DOHH2 (cell line): Measurements from ENCODE around the gene NCLN.

Experiments
- H3F3A ChIP-seq: fragments of 200-600 bp; sonication (generic), shearing (Covaris generic); 2 replicates; pipeline ENCODE4 v1.6.0; 2016; ENCODE audit warnings: antibody characterized with exemption, mild to moderate bottlenecking; ENCODE audit not compliant: control insufficient read depth, insufficient read depth
- H3K27ac ChIP-seq: fragments of 200-600 bp; sonication (generic); 2 replicates; pipeline ENCODE4 v1.5.1; 2014; ENCODE audit warnings: low read depth, mild to moderate bottlenecking, low read length, moderate library complexity
- H3K27me3 ChIP-seq: fragments of 200-600 bp; sonication (generic); 2 replicates; pipeline ENCODE4 v1.6.1; 2014; ENCODE audit warnings: mild to moderate bottlenecking, low read length, mixed read lengths; ENCODE audit not compliant: control insufficient read depth
- H3K36me3 ChIP-seq: fragments of 200-600 bp; sonication (generic); 2 replicates; pipeline ENCODE4 v1.6.1; 2014; ENCODE audit warnings: mild to moderate bottlenecking, low read length, moderate library complexity, mixed read lengths; ENCODE audit not compliant: control insufficient read depth
- H3K4me1 ChIP-seq: fragments of 200-600 bp; sonication (generic); 2 replicates; pipeline ENCODE4 v1.6.1; 2014; ENCODE audit warnings: mild to moderate bottlenecking, low read length, mixed read lengths; ENCODE audit not compliant: control insufficient read depth
- H3K4me2 ChIP-seq: fragments of 200-600 bp; sonication (generic); 2 replicates; pipeline ENCODE4 v1.6.0; 2014; ENCODE audit warnings: mild to moderate bottlenecking, low read length, moderate library complexity
- H3K4me3 ChIP-seq: fragments of 200-600 bp; sonication (generic); 2 replicates; pipeline ENCODE4 v1.5.1; 2014; ENCODE audit warnings: mild to moderate bottlenecking, low read length, mixed read lengths
- H3K79me2 ChIP-seq: fragments of 200-600 bp; sonication (generic); 2 replicates; pipeline ENCODE4 v1.6.1; 2014; ENCODE audit warnings: mild to moderate bottlenecking, low read length, mixed read lengths; ENCODE audit not compliant: control insufficient read depth
- H3K9me2 ChIP-seq: fragments of 200-600 bp; sonication (generic); replicated peaks from 2 replicates; pipeline ENCODE4 v1.6.1; 2014; ENCODE audit warnings: mild to moderate bottlenecking, low read length, mixed read lengths; ENCODE audit not compliant: control insufficient read depth
- H3K9me3 ChIP-seq: fragments of 200-600 bp; sonication (generic); 2 replicates; pipeline ENCODE4 v1.6.1; 2014; ENCODE audit warnings: antibody characterized with exemption, low read length, mixed read lengths; ENCODE audit not compliant: control insufficient read depth, insufficient read depth
- H4K20me1 ChIP-seq: fragments of 200-600 bp; sonication (generic); 2 replicates; pipeline ENCODE4 v1.6.0; 2014; ENCODE audit warnings: low read depth, mild to moderate bottlenecking, antibody characterized with exemption, low read length, moderate library complexity; ENCODE audit not compliant: control insufficient read depth, insufficient read depth
- EZH2phosphoT487 ChIP-seq: fragments of 200-600 bp; sonication (generic); IDR thresholded peaks from 2 replicates; pipeline ENCODE4 v1.6.1; 2017; ENCODE audit warnings: borderline replicate concordance, mild to moderate bottlenecking, antibody characterized with exemption, low read length, moderate library complexity, mixed read lengths
- TF ChIP-seq, protein P1 (sequence below): fragments of 200-600 bp; sonication (generic); IDR thresholded peaks from one replicate; pipeline ENCODE4 v1.5.1; 2014; ENCODE audit warnings: antibody characterized with exemption, mild to moderate bottlenecking, low read depth, low read length; ENCODE audit not compliant: poor library complexity, severe bottlenecking

Gene NCLN

GRCh38 chr19:3196933-3197205 is 11.1 kb downstream of the NCLN start:
- Histone ChIP-seq H3K9me3 (no peaks in the 10 kb centered on the region), H3F3A (no peaks in the 10 kb centered on the region), H3K4me3 (no peak overlapping the region), H3K36me3 (peaks cover 37% of the 10 kb centered on the region), H3K4me2 (no peak overlapping the region), H4K20me1 (no peaks in the 10 kb centered on the region), H3K27me3 (no peaks in the 10 kb centered on the region), H3K4me1 (no peaks in the 10 kb centered on the region), H3K9me2 (no peaks in the 10 kb centered on the region), H3K79me2 (peaks cover 23% of the 10 kb centered on the region), H3K27ac (no peak overlapping the region)
- TF ChIP-seq, protein P1, sequence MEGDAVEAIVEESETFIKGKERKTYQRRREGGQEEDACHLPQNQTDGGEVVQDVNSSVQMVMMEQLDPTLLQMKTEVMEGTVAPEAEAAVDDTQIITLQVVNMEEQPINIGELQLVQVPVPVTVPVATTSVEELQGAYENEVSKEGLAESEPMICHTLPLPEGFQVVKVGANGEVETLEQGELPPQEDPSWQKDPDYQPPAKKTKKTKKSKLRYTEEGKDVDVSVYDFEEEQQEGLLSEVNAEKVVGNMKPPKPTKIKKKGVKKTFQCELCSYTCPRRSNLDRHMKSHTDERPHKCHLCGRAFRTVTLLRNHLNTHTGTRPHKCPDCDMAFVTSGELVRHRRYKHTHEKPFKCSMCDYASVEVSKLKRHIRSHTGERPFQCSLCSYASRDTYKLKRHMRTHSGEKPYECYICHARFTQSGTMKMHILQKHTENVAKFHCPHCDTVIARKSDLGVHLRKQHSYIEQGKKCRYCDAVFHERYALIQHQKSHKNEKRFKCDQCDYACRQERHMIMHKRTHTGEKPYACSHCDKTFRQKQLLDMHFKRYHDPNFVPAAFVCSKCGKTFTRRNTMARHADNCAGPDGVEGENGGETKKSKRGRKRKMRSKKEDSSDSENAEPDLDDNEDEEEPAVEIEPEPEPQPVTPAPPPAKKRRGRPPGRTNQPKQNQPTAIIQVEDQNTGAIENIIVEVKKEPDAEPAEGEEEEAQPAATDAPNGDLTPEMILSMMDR: no peak
- TF ChIP-seq EZH2phosphoT487: no peak

DNA sequence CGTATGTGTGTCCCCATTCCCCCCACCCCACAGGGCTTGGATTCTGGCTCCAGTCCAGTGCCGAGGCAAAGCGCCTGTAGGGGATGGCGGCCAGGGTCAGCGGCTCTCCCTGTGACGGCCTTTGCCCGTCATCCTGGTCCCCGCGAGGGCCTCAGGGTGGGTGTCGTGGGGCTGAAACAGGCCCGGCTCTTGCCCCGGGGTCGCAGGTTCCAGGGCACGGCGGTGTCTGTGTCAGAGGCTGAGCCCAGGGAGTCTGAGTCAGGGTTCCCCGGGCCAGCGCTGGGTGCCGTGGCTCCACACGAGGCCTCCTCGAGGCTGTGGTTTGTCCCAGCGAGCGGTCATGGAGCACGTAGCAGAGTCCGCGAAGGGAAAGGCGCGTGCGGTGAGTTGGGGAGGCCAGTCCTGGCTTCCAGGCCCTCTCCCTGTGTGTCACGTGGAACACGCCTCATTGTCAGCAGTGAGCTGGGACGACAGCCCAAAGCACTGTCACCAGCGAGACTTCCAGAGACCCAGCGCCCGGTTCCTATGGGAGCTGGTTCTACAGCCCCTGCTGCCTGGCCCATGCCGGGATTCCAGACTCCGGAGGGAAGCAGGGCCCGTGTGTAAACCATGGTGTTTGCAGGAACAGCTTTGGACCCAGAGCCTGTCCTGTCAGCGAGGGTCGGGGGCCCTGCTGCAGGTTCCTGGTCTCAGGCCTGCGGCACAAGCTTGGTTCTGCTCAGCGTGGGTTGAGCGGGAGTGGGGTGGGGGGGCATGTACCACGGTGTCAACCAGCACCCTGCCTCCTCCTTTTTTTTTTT is 13.4 kb downstream of the NCLN start:
- H3K27ac ChIP-seq: no peak overlapping the region
- H3F3A ChIP-seq: no peaks in the 10 kb centered on the region
- no peaks in the 10 kb centered on the region for H3K9me3 ChIP-seq
- peaks cover 35% of the 10 kb centered on the region for H3K36me3 ChIP-seq
- H3K4me1 ChIP-seq: no peaks in the 10 kb centered on the region
- TF ChIP-seq, protein P1: no peak
- no peak for TF ChIP-seq EZH2phosphoT487
- H3K9me2 ChIP-seq: no peaks in the 10 kb centered on the region
- H3K4me3 ChIP-seq: no peak overlapping the region
- H3K79me2 ChIP-seq: peaks cover 5% of the 10 kb centered on the region; the same call in 1 of the 2 replicates
- H3K4me2 ChIP-seq: no peak overlapping the region
- no peaks in the 10 kb centered on the region for H4K20me1 ChIP-seq
- H3K27me3 ChIP-seq: no peaks in the 10 kb centered on the region

DNA sequence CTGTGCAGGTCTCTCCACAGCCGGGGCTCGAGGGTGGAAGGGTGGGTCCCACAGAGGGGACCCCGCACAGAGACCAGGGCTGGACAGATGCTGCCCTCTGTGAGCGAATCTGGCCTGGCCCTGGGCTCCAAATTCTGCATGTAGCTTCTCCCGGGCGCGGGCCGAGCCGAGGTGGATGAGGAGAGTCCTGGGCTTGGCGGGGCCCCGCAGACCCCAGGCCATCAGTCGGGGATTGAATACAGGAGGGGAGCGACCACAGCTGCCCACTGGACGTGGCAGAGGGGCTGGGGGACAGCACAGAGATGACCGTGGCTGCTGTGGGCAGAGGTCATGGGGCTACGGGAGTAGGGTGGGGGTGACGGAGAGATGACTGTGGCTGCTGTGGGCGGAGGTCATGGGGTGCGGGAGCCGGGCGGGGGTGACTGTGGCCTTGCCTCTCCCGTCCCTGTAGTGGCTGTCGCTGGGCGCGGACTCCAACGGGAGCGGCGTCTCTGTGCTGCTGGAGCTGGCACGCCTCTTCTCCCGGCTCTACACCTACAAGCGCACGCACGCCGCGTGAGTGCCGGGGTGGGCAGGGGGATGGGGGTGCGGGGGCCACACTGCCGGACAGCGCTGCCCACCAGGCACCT is 15.5 kb downstream of the NCLN start:
- no peaks in the 10 kb centered on the region for H4K20me1 ChIP-seq
- H3K4me3 ChIP-seq: no peak overlapping the region
- no peaks in the 10 kb centered on the region for H3K79me2 ChIP-seq
- H3K36me3 ChIP-seq: peaks cover 40% of the 10 kb centered on the region
- H3K4me1 ChIP-seq: no peaks in the 10 kb centered on the region
- H3K27ac ChIP-seq: no peak overlapping the region
- no peaks in the 10 kb centered on the region for H3F3A ChIP-seq
- H3K9me3 ChIP-seq: no peaks in the 10 kb centered on the region
- H3K9me2 ChIP-seq: no peaks in the 10 kb centered on the region
- TF ChIP-seq, protein P1: no peak
- TF ChIP-seq EZH2phosphoT487: no peak
- no peaks in the 10 kb centered on the region for H3K27me3 ChIP-seq
- no peak overlapping the region for H3K4me2 ChIP-seq
